HG02938 (cell line): Measurements from ENCODE around the gene CLIC5.
"Not testable (repeated sequence)": the region's sequence is repeated elsewhere in the genome, so short reads cannot be mapped to it uniquely, and the experiment has no call there.

Source experiments
- ATAC-seq: cut with Tn5 transposase; IDR thresholded peaks from one replicate; pipeline ENCODE4 v1.9.1; 2021; ENCODE audit warnings: mild to moderate bottlenecking, moderate library complexity; ENCODE audit not compliant: unreplicated experiment

Gene CLIC5

DNA sequence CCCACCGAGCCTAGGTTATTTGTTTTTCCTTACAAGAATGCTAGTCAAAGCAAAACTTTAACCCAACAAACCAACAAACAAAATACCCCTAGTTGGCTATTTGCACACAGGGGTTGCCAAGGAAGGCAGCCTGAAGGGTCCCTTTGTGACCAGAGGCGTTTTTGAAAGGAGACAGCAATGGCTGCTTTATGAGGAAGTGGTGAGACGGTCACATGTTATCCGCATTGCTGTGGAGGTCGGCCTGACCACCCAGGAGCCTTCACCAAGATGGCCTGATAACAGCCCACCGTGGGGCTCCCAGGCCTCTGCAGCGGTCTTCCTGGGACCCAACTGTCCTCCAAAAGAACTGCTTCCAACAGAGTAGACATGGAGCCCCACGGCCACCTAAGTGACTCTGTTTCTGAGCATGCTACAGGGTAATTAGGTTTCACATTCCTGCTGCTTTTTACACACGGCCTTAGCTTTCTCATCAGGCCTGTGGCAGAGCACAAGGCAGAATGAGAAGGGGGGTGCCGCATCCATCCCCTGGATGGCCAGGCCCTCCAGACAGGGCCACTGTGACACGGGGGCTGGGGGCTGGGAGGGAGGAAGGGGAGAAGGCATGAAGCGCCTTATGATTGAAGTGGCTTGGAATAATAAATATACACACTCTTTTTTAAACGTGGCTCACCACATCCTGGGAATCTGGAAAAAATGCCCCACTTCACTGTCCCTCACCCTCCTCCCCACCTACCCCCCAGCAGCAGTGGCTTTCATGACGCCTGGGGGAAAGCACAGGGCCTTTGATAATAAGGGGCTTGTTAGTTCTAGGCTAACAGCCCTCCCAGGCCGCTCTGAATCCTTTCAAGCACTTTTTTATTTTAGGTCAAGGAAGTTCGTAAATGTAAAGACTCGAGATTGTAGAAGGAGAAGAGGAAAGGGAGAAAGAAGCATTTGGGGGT lies 86.0 kb downstream of the CLIC5 start:
- no peak for ATAC-seq

DNA sequence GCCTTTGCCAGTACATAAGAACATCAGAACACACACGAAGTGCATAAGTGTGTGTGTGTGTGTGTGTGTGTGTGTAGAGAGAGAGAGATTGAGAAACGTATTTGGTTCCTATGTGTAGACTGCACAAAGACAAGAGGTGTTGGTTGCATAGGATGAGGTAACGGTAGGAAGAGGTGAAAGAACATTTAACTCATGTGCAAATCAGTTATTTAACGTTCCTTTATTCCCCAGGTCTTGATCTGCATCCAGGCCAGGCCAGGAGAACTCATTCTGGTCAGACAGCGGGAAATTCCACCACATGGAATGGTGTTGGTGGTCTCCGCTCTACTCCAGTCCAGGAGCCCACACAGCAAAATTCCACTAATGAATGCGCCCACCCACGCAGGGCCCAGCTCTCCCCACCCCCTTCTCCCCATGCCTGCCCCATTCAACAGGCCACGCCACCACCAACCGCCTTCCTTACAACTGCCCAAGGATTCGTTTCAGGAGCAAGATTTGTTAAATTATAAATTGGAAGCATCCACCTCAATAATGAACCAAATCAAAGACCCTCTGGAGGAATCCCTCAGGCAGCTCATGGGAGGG lies 86.8 kb downstream of the CLIC5 start:
- ATAC-seq = no peak

DNA sequence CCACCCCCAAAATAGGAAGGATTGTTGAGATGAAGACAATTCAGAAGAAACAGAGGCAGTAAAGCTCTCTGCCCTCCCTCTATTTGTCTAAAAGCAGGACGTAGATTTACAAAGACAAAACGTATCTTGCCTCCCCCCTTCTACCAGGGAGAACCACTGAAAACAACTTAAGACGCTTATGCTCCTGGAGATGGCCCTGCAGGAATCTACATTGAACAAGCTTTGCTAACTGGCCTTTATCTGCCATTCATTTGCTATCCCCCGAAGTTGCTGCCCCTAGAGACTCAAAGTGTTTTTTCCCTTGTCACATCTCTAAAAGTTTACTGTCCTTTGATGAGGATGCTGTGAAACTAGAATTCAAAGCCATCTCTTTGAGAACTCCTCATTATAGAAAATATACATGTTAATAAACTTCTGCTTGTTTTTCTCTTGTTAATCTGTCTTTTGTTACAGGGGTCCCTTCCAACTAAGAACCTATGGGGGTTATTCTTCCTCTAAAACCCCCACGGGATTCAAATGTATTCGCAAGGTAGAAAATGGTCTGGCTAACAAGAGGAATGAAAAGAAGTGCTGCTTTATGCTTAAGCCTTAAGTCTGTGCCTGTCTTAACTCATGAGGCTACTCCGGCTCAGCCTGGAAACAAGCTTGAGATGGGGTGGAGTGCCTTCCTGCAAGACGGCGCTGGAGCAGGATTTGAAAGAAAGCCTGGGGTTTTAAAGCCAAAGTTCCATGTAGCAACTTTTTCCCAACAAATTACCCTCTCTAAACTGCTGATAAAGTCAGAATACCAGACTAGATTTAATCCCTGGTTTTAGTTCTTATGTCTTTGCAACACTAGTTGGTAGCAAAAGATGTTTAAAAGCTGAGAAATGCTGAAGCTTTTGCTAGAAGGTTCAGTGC lies 88.0 kb downstream of the CLIC5 start:
- no peak for ATAC-seq

DNA sequence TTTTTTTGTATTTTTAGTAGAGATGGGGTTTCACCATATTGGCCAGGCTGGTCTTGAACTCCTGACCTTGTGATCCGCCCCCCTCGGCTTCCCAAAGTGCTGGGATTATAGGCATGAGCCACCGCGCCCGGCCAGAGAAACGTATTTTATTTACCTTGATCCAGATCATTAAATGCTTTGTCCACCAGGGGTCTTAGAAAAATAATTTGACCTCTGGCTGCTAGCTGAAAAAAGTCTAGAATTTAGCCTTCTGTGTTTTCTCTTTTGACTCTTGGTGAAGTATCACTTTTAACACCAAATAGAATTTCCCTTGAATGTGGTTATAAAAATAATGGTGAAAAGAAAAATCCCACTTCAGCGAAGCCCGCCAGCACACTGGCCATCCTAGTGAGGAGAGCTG lies 89.2 kb downstream of the CLIC5 start:
- not testable (repeated sequence) for ATAC-seq

DNA sequence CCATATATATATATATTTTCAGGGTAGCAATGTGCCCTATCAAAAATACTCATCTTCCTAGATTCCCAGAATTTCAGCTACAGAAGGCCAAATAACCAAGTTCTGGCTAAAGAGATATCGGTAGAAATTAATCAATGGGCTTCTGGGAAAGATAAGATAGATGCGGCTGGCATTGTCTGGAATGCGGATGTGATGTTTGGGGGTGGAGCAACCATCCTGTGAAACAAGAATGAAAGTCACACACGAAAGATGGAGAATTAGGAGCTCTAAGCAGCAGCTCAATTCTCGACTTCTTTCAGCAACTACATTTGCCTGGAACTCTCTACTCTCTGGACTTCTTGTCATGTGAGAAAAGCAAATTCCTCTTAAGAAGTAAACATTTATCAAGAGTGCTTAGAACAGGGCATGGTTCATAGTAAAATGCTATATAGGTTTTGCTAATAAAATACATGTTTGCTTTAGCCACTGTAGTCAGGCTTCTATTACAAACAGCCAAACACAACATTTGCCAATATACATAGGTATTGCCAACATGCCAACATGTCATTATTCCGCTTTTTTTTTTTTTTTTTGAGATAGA lies 90.8 kb downstream of the CLIC5 start:
- no peak for ATAC-seq

DNA sequence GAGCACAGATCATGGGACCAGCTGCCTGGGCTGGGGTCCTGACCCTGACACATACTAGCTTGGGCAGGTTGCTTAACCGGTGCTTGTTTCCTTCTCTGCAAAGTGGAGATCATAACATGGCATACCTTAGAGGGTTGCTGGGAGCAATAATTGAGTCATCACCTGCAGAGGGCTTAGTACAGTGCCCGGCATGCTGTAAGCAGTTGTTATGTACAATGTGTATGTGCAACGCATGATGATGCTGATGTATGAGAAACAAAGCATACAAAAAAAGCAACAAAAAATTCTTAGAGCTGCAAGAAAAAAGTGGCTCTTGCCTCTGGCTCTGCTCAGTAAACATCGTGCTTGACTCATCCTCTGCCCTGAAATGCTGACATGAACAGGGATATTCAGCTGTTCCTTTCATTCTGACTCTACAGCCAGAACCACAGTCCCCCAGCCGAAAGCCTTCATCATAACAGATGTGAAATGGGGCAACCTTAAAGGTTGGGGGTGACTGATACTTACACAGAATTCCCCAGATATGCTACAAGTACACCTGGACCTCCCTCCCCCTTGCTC lies 91.7 kb downstream of the CLIC5 start:
- ATAC-seq = peak; percentile 46

DNA sequence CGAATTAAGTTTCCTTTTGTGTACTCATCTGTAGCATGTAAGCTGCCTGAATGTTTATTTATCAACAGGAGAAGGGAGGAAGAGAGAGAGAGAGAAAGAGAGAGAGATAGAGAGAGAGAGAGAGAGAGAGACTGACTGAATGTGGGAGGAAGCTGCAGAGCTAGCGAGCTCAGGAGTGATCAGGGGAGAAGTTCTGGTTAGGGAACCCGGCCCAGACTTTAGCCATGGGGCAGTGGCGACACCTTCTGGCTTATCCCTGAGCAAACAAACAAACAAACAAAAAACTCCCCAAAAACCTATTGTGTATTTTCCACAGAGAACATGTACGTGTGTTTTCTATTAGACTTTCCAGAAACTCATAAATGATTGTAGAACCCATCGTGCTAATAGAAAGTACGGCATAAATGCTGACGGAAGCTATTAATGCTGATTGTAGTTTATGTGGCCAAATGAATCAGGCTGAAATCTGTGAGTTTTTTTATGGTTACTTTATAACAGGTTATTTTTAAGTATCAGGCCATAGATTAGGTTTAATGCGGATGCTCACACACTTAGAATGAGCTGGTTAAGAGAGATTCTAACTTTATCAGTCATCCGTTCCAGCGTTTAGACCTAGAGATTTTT lies 92.8 kb downstream of the CLIC5 start:
- ATAC-seq = no peak

DNA sequence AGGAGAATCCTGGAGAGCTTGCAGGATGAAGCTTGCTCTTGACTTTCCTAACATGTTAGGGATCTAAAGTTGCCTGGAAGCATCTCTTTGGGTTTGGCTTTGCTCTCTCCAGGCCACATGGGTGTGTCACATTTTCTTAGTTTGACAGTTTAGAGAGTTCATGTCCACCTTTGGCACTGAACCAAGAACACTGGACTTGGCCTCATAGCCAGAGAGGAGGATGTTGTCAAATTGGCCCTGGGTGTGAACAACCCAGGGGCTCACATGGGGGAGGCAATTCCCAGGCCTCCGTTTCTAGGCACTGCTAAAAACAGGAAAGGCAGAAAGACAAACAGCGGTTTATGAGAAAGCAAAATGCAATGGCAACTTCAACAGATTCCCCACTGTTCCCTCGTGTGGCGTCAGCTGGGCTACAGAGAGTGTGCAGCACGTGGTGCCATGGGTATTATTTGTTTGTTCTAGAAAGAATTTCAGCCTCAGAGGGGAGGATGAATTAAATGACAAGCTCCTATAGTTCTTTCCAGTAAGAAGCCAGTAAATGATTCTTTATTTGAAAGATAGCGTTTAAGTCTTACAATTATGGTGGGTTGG lies 93.9 kb downstream of the CLIC5 start:
- ATAC-seq = no peak

DNA sequence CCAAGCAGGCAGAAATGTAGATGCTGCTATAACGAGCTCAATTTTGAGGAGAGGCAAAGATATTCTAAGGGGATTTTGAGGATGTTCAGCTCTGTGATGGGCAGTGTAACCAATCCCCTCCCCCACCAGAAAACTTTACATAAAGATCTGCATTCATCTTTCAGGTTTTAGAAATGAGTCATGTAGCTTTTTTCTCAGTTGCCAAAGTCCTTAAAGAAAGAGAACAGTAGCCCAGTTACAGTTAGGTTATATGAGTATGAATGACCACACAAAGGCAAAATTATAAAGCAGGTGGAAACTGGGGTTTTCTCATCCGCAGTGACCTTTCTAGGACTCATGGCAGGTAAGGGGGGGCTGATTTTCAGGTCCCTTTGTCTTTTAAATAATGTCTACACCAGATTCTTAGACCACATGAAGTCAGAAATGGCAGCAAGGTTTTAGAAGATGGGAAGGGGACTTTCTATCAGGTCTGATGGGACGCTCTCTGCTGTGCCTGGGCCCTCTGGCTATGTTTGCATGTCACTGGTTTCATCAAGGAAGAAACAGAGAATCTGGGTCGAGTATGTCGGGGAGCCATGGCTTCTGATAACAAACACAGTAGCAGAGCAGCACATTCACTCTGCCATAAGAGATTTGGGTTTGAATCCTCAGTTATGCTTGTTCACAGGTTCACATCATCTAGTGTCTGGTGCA lies 94.7 kb downstream of the CLIC5 start:
- peak; percentile 72 for ATAC-seq

DNA sequence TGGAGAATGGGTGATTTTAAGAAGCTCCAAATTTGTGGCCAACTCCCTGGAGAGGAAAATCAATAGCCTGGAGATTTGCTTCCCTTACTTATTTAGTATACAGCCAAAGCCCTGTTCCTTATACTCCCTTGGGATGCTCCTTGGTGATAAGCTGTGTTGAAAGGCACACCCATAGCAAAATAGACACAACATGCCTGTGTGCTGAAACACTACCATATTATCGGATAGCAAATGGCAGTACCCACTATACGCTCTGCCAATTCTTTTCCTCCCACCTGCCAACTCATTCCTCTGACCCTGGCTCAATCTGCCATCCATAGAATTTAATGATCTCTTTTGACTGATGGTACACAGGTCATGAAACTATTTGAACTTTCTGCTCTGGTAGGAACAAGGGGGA lies 98.2 kb downstream of the CLIC5 start:
- ATAC-seq = no peak

DNA sequence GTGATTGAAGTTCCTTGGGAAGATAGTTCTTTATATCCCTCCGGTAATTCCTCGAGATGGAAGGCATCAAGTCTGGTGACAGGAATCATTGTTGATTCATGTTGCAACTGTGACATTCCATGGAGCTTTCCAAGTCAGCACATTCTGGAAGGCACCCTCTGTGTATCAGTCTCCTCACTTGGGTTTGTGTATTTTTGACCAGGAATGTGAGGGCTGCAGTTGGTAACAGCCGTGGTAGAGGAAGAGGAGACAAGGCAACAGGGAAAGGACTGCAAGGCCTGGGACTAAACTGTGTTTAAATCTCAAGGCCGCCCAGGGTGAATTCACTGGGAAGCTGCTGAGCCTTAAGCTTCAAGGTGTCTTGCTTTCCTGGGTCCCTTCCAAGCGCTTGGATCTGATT lies 99.0 kb downstream of the CLIC5 start:
- no peak for ATAC-seq

DNA sequence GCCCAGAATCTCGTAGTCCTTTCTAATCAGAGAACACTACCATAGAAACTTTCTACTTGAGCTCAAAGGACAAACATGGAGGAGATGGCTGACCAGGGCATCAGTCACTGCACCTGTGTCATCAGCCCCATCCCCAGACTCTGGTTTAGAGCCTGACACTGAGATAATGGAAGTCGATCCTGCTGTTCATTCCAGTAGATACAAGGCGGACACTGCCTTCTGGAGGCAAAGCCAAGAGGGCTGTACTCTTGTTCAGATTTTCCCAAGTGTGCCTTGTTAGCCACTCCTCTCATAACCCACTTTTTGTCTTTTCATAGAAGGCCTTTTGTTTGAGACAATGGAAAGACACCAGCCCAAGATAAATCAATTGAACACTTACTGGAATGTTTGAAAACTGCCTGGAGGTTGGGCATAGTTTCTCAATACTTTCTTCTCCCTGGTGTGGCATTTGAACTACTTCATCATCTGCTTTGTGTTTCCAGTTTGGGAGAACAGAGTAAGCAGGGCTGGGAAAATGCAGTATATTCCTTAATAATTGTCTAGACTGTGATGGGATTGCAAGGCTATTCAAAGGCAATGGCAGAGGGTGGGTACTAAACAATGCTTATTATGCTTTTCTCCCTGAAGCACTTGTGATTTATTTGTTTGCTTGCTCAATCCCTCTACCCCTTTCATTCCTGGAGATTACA lies 99.7 kb downstream of the CLIC5 start:
- no peak for ATAC-seq

DNA sequence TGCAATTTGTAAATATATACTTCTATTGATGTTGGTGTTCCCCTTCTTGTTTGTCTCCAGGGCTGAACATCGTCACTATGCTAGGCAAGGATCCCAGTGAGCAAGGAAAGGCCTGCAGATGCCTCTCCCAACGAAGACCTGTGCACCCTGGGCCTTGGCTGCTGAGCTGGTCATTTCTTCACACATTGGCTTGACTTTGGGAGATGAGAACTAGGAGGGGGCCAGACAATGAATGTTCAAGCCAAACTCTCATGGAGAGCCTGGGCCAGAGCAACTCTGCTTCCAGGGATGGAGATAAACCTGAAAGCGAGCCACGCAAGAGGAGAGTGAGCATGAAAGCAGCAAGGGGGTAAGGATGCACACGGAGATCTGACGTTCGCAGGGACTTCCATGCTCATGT lies 104.0 kb downstream of the CLIC5 start:
- ATAC-seq = no peak

DNA sequence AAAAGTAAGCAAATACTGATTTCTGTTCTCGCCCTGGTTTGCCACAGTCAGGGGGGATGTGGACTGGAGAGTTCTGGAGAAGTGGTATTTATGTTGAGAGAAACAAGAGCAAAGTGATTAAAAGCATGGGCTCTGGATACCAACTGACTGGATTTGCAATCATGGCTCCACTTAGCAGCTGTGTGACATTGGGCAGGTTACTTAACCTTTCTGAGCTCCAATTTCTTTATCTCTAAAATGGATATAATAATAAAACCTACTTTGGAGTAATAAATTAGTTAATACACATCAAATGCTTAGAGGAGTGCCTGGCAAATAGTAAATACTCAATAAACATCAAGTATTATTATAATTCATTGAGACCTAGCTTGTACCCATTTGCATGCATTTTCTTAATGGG lies 111.7 kb downstream of the CLIC5 start:
- ATAC-seq = no peak

DNA sequence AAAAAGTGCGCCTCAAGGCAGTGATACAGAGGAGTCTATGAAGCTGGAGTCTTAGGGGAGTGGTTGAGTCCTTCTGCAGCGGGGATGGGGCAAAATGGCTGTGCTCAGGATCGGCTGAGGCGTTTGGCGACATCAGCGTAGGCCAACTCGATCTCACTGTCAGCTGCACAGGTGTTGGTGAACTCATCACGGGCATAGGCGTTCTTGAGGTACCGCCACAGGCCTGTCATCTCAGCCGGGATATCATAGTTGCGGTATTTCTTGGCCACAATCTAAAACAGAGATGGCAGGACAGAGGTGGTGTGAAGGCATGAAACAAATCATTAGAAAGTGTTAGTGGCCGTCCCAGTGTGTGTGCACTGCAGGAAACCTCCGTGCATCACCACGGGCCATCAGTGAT lies 112.7 kb downstream of the CLIC5 start:
- no peak for ATAC-seq

DNA sequence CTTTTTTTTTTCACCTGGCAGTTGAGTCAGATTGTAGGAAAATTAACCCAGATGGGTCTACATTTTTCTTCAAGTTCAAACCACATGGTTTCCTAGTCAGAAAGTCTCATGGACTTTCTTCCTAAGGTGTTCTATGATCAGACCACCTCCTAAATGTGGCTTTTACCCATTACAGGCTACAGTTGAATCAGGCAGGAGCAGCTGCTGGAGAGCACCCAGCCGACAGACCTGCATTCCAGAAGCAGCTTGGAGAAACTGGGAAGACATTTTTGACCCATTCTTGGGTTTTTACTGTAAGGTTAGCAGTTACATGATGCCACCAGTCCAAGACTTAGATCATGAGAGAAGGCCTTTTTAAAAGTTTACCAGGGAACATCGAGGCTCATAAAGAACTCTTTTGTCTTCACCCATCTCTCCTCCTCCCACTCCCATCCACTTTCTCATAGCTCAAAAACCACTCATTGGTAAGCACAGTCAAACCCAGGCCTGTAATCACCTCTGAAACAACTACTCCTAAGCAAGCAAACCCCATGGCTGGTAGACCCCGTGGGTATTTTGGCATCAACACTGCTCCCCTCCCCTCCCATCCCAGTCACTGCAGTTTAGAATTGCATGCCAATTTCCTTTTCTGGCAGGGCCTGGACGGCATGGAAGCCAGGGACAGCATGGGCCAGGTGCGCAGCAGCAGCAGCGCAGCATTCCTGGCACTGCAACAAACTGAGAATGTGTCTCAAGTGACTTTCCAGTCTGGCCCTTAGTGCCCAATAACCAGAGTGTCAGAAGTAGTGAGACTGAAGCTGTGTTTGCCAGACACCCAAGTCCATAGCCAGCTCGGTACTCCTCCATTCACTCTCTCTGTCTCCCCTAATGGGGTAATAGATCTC lies 113.7 kb downstream of the CLIC5 start:
- no peak for ATAC-seq

DNA sequence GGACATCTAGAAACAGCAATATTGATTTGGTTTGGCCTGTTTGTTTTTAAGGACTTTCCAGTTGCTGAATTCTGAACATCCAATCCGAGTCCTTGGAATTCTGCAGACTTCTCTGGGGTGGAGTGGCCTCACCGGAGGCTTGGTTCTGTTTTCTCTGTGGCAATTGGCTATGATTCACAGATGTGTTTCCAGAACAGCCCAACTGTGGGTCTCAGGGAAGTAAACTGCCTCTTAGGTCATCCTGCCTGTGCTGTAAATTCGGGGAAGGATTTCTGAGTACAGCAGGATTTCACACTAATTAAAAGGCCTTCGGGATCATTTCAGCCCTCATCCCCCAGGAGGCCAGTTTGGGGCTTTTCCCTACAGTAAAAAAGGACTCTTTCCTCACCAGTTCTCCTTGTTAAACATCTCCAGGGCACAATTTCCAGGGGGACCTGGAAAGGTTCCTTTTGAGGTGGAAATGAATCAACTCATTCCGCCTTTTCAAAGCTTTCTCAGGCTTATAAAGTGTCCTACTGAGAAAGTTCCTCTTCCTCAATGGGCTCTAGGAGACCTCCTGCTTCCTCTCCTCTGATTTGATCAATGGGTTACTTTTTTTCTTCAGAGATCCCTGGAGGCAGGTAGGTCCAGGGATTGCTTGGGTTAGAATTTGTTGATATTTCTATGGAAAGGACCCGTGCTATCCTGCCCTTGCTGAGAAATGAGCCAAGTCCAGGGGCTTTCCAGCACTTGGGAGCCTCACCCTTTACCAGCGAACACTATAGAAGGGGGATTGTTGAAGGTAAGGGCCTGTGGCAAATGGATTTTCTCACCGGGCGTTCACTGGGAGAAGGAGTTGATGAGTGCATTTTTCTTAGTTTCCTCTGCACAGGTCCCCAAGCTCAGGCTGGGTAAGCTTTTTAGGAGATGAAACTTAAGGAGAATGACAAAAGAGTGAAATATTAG lies 114.6 kb downstream of the CLIC5 start:
- no peak for ATAC-seq
